ENCODE measurements around the gene ARHGAP22. TPM values are rescaled to one million over a fixed set of nuclear protein-coding genes. Genes with fewer than 3 reads are reported as not detected.

Gene ARHGAP22
- total and polyA plus RNA-seq, 2 of the 4 experiments (the other 2 are of a cell fraction): 28.3 to 30.2 TPM

DNA sequence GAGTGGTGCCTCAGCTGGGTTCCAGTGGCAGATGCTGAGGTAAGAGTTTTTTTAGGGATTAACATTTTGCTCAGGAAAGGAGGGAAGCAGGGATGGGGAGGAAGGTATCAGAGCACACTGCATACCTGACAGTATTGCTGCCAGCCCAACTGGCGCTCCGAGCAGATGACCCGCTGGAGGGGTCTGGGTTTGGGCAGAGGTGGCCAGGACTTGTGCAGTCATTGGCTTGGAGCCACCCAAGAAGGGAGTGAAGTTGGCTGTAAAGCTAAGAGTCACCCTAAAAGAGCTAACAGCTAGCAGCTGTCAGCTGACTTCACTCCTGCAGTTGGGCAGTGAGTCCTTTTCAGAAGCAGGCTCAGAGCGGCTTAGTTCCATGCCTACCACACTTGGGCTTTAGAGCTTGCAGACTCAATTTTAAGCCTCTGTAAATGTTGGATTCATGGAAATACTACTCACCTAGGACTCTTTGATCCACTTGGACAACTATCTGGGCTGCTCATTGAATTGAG is 5.8 kb upstream of the ARHGAP22 start:
- H2BK20ac ChIP-seq (ENCODE audit: low read depth, low read length): 0 out of 2 replicates have a peak overlapping the region, but pooled peaks have one; percentile 9
- no peak overlapping the region for H3K4me2 ChIP-seq (ENCODE audit: low read depth, low read length)
- in situ Hi-C loops (cut with MboI; ENCODE audit: low sequenced_read_pairs) (no loop called here), dilution Hi-C loops (cut with HindIII; ENCODE audit: low sequenced_read_pairs, unreplicated experiment) (no loop called here), intact Hi-C loops (cut with micrococcal nuclease) (no loop called here)
- no peak overlapping the region for H2AK9ac ChIP-seq (replicated peaks; ENCODE audit: low read depth, low read length, poor library complexity)
- H3K14ac ChIP-seq (replicated peaks; ENCODE audit: low read depth, low read length): peak overlapping the region; percentile 8; the same call in 1 of the 2 replicates
- H3K56ac ChIP-seq (ENCODE audit: extremely low read depth, insufficient read depth, low read length): no peak overlapping the region
- H2BK5ac ChIP-seq (ENCODE audit: low read depth, low read length, poor library complexity, severe bottlenecking): no peak overlapping the region
- peak overlapping the region in 1 of 2 experiments; percentile 12; a peak in 1 of 4 replicates for H4K8ac ChIP-seq (ENCODE audit: low read depth in 2 of 2, low read length in 2 of 2)
- ChIA-PET CTCF (interaction anchor here (2.1 kb wide), 1 partner anchor 45 kb away, joined by 12 read pairs; no protein-coding TSS in a partner anchor), POLR2A (ENCODE audit: unreplicated experiment) (no interaction called here)
- DNase-seq (no peak), ATAC-seq (ENCODE audit: low read depth) (no peak)
- peak overlapping the region; percentile 5; the same call in 1 of the 2 replicates for H2BK120ac ChIP-seq (ENCODE audit: low read depth, low read length)
- peak overlapping the region; percentile 35 for H2AFZ ChIP-seq (replicated peaks; ENCODE audit: low read length, poor library complexity)
- H3K27me3 ChIP-seq (ENCODE audit: control insufficient read depth, insufficient read depth, low read length): no peaks in the 10 kb centered on the region
- H3K79me1 ChIP-seq (ENCODE audit: low read depth in 1 of 2, low read length in 2 of 2): peaks cover 0 to 37% of the 10 kb centered on the region in 2 experiments; a peak in 3 of 4 replicates
- TF ChIP-seq RCOR1 (IDR thresholded peaks at IDR 0.05; ENCODE audit: insufficient replicate concordance, low read length) (no peak), RFX5 (IDR thresholded peaks at IDR 0.05; ENCODE audit: low read depth, low read length) (no peak), SMC3 (IDR thresholded peaks at IDR 0.05; ENCODE audit: low read depth, low read length) (no peak), MXI1 (IDR thresholded peaks at IDR 0.05; ENCODE audit: borderline replicate concordance, low read depth, low read length) (no peak), RAD21 (IDR thresholded peaks at IDR 0.05; ENCODE audit: low read length) (no peak)
- TF ChIP-seq, protein P1, sequence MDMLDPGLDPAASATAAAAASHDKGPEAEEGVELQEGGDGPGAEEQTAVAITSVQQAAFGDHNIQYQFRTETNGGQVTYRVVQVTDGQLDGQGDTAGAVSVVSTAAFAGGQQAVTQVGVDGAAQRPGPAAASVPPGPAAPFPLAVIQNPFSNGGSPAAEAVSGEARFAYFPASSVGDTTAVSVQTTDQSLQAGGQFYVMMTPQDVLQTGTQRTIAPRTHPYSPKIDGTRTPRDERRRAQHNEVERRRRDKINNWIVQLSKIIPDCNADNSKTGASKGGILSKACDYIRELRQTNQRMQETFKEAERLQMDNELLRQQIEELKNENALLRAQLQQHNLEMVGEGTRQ (IDR thresholded peaks at IDR 0.05; ENCODE audit: low read depth, low read length): no peak
- TF ChIP-seq, protein P2, sequence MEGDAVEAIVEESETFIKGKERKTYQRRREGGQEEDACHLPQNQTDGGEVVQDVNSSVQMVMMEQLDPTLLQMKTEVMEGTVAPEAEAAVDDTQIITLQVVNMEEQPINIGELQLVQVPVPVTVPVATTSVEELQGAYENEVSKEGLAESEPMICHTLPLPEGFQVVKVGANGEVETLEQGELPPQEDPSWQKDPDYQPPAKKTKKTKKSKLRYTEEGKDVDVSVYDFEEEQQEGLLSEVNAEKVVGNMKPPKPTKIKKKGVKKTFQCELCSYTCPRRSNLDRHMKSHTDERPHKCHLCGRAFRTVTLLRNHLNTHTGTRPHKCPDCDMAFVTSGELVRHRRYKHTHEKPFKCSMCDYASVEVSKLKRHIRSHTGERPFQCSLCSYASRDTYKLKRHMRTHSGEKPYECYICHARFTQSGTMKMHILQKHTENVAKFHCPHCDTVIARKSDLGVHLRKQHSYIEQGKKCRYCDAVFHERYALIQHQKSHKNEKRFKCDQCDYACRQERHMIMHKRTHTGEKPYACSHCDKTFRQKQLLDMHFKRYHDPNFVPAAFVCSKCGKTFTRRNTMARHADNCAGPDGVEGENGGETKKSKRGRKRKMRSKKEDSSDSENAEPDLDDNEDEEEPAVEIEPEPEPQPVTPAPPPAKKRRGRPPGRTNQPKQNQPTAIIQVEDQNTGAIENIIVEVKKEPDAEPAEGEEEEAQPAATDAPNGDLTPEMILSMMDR (conservative IDR thresholded peaks at IDR 0.05; ENCODE audit: low read depth, low read length): no peak
- no peak overlapping the region for H3K4me3 ChIP-seq (ENCODE audit: insufficient read depth, low read depth, low read length)
- H2AK5ac ChIP-seq (ENCODE audit: low read depth, low read length): peak overlapping the region; percentile 44
- H4K91ac ChIP-seq (ENCODE audit: insufficient read depth, low read depth, low read length): no peak overlapping the region
- peak overlapping the region; percentile 28; the same call in 1 of the 3 replicates for H2BK15ac ChIP-seq (ENCODE audit: low read depth, low read length)
- H3K9ac ChIP-seq (ENCODE audit: low read depth, low read length): no peak overlapping the region
- no TSS peak for BruUV-seq (replicated peaks)
- 100% methylated on average over 1 of the region's 4 CpGs; no CpG with 5 or more reads in 1 of the 2 experiments for WGBS, 2 experiments (ENCODE audit: extremely low coverage in 2 of 2, insufficient read length in 1 of 2)
- H3K23ac ChIP-seq (ENCODE audit: low read depth, low read length): no peak overlapping the region
- peak overlapping the region; percentile 26; the same call in 1 of the 2 replicates for H3K4ac ChIP-seq (ENCODE audit: low read depth, low read length)
- H3K27ac ChIP-seq (ENCODE audit: insufficient read depth, low read length): no peak overlapping the region
- no peak overlapping the region for H4K5ac ChIP-seq (ENCODE audit: low read depth, low read length)
- H3K4me1 ChIP-seq (ENCODE audit: control insufficient read depth, insufficient read depth, low read length): peaks cover 32% of the 10 kb centered on the region
- no peaks in the 10 kb centered on the region for H4K20me1 ChIP-seq (ENCODE audit: insufficient read depth, low read length)
- H3K36me3 ChIP-seq (ENCODE audit: control insufficient read depth, insufficient read depth, low read length): no peaks in the 10 kb centered on the region
- H3K18ac ChIP-seq (ENCODE audit: low read depth, low read length): no peak overlapping the region
- peaks cover 40% of the 10 kb centered on the region for H3K9me1 ChIP-seq (ENCODE audit: insufficient read depth, low read length)
- no peaks in the 10 kb centered on the region for H3K9me3 ChIP-seq (ENCODE audit: control insufficient read depth, insufficient read depth, low read length)

Measured in IMR-90 (cell line).